Kidney (tissue), 14 donors: ENCODE results near the gene YIPF4. TPM values are rescaled to one million over a fixed set of nuclear protein-coding genes. Genes with fewer than 3 reads are reported as not detected.

ENCODE experiments used
- DNase-seq, 5 donors: peaks; one replicate each; pipeline ENCODE4 v3.0.0-alpha.2; 2013 to 2020
- FAIRE-seq: peaks from 2 replicates; lab custom pipeline; 2012; peaks lifted over from hg19 to GRCh38; lab: Jason Lieb, UNC
- H3K27ac ChIP-seq, 2 donors: one replicate each; pipeline ENCODE4 v1.7.0; 2013; ENCODE audit warnings: low read depth in 2 of 2, low read length in 2 of 2, inconsistent platforms in 1 of 2
- H3K27me3 ChIP-seq: one replicate; pipeline ENCODE4 v1.7.1; 2013; ENCODE audit warnings: low read length, inconsistent platforms; ENCODE audit not compliant: control insufficient read depth, insufficient read depth
- H3K36me3 ChIP-seq, 3 donors: one replicate each; pipeline versions ENCODE4 v1.7.0 to v1.7.1; 2013; ENCODE audit warnings: low read length in 3 of 3, control low read depth in 1 of 3, inconsistent platforms in 1 of 3; ENCODE audit not compliant: insufficient read depth in 3 of 3, control insufficient read depth in 2 of 3
- H3K4me1 ChIP-seq, 3 donors: one replicate each; pipeline versions ENCODE4 v1.7.0 to v1.7.1; 2013; ENCODE audit warnings: low read length in 3 of 3, inconsistent platforms in 1 of 3, low read depth in 1 of 3; ENCODE audit not compliant: control insufficient read depth in 2 of 3, insufficient read depth in 2 of 3
- H3K4me3 ChIP-seq, 3 donors: one replicate each; pipeline versions ENCODE4 v1.7.0 to v1.8.1; 2013; ENCODE audit warnings: low read length in 3 of 3, control low read depth in 1 of 3, inconsistent platforms in 1 of 3
- H3K9ac ChIP-seq, 3 donors: one replicate each; pipeline versions ENCODE4 v1.7.0 to v1.7.1; 2013; ENCODE audit warnings: low read length in 3 of 3, control low read depth in 1 of 3, inconsistent platforms in 1 of 3
- H3K9me3 ChIP-seq, 3 donors: one replicate each; pipeline versions ENCODE4 v1.7.0 to v1.7.1; 2013; ENCODE audit warnings: low read length in 3 of 3, control low read depth in 1 of 3, inconsistent platforms in 1 of 3; ENCODE audit not compliant: control insufficient read depth in 2 of 3, insufficient read depth in 1 of 3
- intact Hi-C: fragments of 100-400 bp; cut with DNase I; formaldehyde crosslinking; loops from one replicate; pipeline ENCODE4 v1.11.1; 2022
- polyA plus RNA-seq: library from polyadenylated mRNA; stranded (reverse); fragments of 350-450 nt; fragmentation: Illumina TruSeq; extraction: RNeasy Lipid Tissue Mini Kit (QIAGEN cat#74804); gene quantifications from one replicate; pipeline ENCODE4 v1.2.3, GENCODE V29; 2014; ENCODE audit warnings: low read depth, low replicate concordance; ENCODE audit not compliant: insufficient read depth
- total RNA-seq: library from RNA; stranded (reverse); fragmentation: NEBNext Ultra II Directional; extraction: Animal tissue kit (Norgen Biotek cat#: 25700); gene quantifications from one replicate; pipeline ENCODE4 v1.2.1, GENCODE V29; 2021
- TF ChIP-seq, protein P1 (sequence below): IDR thresholded peaks from 3 replicates; pipeline ENCODE4 v1.5.1; 2012; ENCODE audit warnings: mild to moderate bottlenecking, moderate library complexity, borderline replicate concordance; ENCODE audit not compliant: insufficient read depth; ENCODE audit errors: extremely low read depth
- donor health status: control.
- donor health status: control.
- donor health status: control.
- donor health status: control.
- donor health status: control.
- donor health status: DM: yes; HTN: yes; CAD: no.
- donor health status: Normal renal cell carcinoma (clear cell type).

Gene YIPF4
- total and polyA plus RNA-seq, 2 donors from 2014 or later, result 29.4 to 48.6 TPM

DNA sequence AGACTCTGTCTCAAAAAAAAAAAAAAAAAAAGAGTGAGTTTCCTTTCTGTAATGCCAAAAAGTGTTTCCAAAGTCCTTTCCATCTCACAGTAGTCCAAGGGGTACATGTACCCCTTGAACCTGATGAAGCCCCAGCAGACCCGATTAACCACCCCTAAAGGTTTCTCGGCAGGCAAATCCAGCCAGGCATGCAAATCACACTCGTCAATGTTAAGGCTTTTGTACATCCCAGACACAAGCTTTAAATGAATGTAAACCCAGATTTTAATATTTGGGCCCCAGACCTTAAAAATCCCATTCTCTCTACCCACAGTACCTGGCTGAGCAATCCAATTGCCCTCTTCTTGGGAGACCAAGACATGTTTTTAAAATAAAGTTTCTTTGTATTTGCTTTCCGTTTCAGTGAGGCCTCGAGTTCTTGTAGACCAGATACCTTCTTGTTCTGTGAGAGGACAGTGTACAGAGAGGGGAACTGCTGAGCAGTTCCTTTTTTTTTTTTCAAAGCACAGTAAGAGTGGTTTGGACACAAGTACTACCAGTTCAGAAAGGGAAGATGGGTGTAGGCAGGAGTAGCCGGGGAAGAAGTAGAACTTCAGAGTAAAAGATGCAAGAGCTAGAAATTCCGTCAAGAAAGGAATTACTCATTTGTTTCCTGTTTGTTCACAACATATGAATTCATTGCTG, 13.1 kb upstream of the YIPF4 start, which contains the start of gene NLRC4:
TSS of gene NLRC4 (minus strand) at position 465 of the 684 bp plus-strand sequence. CDS start 8,111 bp downstream, outside the sequence.
- TF ChIP-seq, protein P1, sequence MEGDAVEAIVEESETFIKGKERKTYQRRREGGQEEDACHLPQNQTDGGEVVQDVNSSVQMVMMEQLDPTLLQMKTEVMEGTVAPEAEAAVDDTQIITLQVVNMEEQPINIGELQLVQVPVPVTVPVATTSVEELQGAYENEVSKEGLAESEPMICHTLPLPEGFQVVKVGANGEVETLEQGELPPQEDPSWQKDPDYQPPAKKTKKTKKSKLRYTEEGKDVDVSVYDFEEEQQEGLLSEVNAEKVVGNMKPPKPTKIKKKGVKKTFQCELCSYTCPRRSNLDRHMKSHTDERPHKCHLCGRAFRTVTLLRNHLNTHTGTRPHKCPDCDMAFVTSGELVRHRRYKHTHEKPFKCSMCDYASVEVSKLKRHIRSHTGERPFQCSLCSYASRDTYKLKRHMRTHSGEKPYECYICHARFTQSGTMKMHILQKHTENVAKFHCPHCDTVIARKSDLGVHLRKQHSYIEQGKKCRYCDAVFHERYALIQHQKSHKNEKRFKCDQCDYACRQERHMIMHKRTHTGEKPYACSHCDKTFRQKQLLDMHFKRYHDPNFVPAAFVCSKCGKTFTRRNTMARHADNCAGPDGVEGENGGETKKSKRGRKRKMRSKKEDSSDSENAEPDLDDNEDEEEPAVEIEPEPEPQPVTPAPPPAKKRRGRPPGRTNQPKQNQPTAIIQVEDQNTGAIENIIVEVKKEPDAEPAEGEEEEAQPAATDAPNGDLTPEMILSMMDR, result no peak
- no peak within 1 kb of the TSS for H3K27ac ChIP-seq
- H3K4me1 ChIP-seq, result no peaks in the 10 kb centered on the region
- DNase-seq (no peak), FAIRE-seq (no peak)
- no peak within 1 kb of the TSS for H3K4me3 ChIP-seq
- H3K27me3 ChIP-seq, result no peaks in the 10 kb centered on the region
- intact Hi-C loops, result no loop called here
- no peaks in the 10 kb centered on the region for H3K36me3 ChIP-seq
- H3K9me3 ChIP-seq, result no peaks in the 10 kb centered on the region
- no peak within 1 kb of the TSS for H3K9ac ChIP-seq

DNA sequence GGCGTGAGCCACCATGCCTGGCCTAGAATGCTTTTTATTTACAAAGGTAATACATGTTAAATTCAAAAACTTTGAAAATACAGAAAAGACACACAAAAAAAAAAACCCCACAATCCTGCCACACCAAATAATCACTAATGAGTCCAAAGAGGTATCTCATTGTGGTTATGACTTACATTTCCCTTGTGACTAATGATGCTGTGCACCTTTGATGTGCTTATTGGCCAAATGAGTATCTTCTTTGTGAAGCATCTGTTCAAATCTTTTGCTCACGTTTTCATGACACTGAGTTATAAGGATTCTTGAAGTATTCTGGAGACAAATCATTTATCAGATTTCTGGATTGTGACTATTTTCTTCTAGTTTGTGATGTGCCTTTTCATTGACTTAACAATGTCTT, 6.6 kb upstream of the YIPF4 start:
- no peaks in the 10 kb centered on the region for H3K9me3 ChIP-seq
- FAIRE-seq (no peak), DNase-seq (no peak)
- no peak overlapping the region for H3K27ac ChIP-seq
- H3K36me3 ChIP-seq, result no peaks in the 10 kb centered on the region
- TF ChIP-seq, protein P1, result no peak
- H3K9ac ChIP-seq, result no peak overlapping the region
- no peaks in the 10 kb centered on the region for H3K27me3 ChIP-seq
- H3K4me1 ChIP-seq, result no peaks in the 10 kb centered on the region
- H3K4me3 ChIP-seq, result no peak overlapping the region
- intact Hi-C loops, result no loop called here

GRCh38 chr2:32272279-32272678, 5.4 kb upstream of the YIPF4 start:
- no peak overlapping the region for H3K4me3 ChIP-seq
- no peak overlapping the region for H3K27ac ChIP-seq
- H3K9me3 ChIP-seq, result no peaks in the 10 kb centered on the region
- no peak for FAIRE-seq
- H3K27me3 ChIP-seq, result no peaks in the 10 kb centered on the region
- intact Hi-C loops, result no loop called here
- H3K4me1 ChIP-seq, result peaks cover 2 to 3% (median 2%) of the 10 kb centered on the region in 3 donors
- TF ChIP-seq, protein P1, result no peak
- H3K9ac ChIP-seq, result no peak overlapping the region
- no peak for DNase-seq
- H3K36me3 ChIP-seq, result no peaks in the 10 kb centered on the region
